ENCODE measurements around the gene BRME1.

The BRME1 gene

DNA sequence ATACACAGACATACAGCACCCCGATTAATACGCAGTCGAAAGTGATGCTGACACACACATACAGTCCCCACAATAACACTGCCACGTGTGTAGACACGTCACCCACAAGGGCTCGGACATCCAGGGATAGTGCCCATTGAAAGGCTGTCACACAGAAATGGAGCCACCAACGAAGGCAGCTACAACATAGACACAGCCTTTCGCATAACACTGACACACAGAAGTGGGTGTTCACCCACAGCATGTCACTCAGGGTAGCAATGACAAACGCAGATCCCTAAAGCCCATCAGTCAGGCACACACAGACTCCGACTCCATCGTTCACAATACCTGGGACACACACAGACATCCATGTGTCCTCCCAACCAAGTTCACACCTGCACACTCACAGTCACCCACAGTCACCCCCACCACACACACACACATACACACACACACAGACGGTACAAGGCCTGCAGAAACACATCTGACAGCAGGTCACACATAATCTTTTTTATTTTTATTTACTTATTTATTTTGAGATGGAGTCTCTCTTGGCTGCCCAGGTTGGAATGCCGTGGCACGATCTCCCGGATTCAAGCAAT lies 39.4 kb downstream of the BRME1 start:
- Histone ChIP-seq H3K4me3 (ENCODE audit: low read depth, low read length) (peak overlapping the region; percentile 74), H3K79me2 (ENCODE audit: control insufficient read depth, insufficient read depth, low read length, unreplicated experiment) (no peaks in the 10 kb centered on the region), H3K36me3 (ENCODE audit: insufficient read depth, low read length) (no peaks in the 10 kb centered on the region), H2AFZ (ENCODE audit: low read length, unreplicated experiment) (no peak overlapping the region), H3K4me1 (ENCODE audit: control insufficient read depth, insufficient read depth, low read length, unreplicated experiment) (peaks cover 2% of the 10 kb centered on the region), H3K27me3 (ENCODE audit: insufficient read depth, low read length) (peaks cover 12% of the 10 kb centered on the region; the same call in 1 of the 2 replicates), H3K27ac (ENCODE audit: low read depth, low read length) (no peak overlapping the region)

DNA sequence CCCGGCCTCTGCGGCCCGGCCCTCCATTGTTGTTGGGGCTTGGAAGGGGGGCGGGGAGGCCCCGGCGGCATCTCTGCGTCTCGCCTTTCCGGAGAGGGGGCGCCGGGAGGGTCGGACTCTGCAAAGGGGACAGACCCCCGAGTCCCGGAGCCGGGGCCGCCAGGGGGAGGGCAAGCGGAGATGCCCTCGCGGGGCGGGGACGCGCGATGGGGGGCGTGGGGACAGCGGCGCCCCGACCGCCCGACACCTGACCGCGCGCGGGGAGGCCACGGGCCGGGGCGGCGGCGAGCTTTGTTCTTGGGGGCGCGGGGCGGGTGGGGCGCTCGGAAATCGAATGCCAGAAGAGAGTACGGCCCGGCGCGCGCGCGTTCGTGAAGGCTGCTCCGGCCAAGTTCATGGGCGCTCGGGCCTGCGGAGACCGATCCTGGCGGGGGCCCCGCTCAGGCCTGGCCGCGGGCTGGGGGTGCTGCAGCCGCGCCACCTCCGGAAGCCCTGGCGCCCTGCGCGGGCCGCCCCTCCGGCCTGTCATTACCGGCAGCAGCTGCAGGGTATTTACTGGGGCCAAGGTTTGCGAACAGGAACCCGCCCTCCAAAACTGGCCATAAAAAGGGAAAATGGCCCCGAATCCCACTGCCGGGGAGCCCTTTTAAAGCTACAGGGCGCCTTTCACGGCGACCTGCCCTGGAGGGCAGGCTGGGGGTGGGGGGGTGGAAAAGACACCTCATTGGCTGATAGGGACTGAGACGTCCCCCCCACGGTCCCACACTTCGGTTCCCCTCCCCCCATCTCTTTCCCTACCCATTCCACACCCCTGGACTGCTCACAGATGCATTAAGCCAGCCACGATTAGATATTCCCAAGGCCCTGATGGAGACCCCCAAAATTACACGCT lies 40.1 kb downstream of the BRME1 start:
- peaks cover 6% of the 10 kb centered on the region for H3K4me1 ChIP-seq (ENCODE audit: control insufficient read depth, insufficient read depth, low read length, unreplicated experiment)
- no peaks in the 10 kb centered on the region for H3K79me2 ChIP-seq (ENCODE audit: control insufficient read depth, insufficient read depth, low read length, unreplicated experiment)
- H3K4me3 ChIP-seq (ENCODE audit: low read depth, low read length), result peak overlapping the region; percentile 74
- H3K27ac ChIP-seq (ENCODE audit: low read depth, low read length), result no peak overlapping the region
- peaks cover 12% of the 10 kb centered on the region; the same call in 1 of the 2 replicates for H3K27me3 ChIP-seq (ENCODE audit: insufficient read depth, low read length)
- H2AFZ ChIP-seq (ENCODE audit: low read length, unreplicated experiment), result peak overlapping the region; percentile 14
- no peaks in the 10 kb centered on the region for H3K36me3 ChIP-seq (ENCODE audit: insufficient read depth, low read length)

DNA sequence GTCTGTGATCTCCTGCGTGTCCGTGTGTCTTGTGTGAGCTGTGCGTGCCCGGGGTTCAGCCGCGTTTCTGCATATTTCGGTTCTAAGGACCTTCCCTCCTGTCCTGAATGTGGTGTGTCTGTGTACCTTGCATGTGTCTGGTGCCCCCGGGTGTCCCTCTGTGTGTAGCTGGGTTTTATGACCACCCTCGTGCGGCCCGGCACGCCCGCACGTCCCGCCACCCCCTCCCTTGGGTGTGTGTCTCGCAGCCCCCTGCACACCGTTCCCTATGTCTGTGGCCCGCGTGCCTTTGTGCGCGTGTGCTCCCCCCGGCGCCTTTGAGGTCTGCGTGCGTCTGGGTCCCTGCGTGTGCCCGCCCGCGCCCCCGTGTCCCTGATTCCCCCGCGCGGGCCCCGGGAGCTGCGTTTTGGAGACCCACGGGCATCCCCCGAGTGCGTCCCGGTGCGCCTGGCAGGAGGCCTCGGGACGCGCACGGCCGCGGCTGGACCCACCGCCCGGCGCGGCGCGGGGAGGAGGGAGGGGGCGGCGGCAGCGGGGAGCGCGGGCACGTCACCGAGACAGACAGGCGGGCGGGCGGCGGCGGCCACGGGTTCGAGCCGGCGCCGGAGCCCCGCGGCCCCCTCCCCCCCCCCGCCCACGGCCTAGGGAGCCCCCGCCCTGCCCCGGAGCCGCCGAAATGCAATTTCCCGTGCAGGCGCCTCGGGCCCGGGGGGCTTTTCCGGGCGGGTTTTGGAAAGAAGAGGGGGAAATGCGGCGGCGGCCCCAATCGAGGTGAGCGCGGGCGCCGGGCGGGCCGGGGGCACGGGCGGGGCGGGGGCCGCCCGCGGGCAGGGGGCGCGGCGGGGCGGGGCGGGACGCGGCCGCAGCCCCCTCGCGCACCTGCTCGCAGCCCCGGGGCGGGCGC lies 41.0 kb downstream of the BRME1 start:
- H3K27me3 ChIP-seq (ENCODE audit: insufficient read depth, low read length), result peaks cover 12% of the 10 kb centered on the region; the same call in 1 of the 2 replicates
- H2AFZ ChIP-seq (ENCODE audit: low read length, unreplicated experiment), result no peak overlapping the region
- H3K79me2 ChIP-seq (ENCODE audit: control insufficient read depth, insufficient read depth, low read length, unreplicated experiment), result no peaks in the 10 kb centered on the region
- H3K36me3 ChIP-seq (ENCODE audit: insufficient read depth, low read length), result no peaks in the 10 kb centered on the region
- peak overlapping the region; percentile 74; the same call in 1 of the 2 replicates for H3K4me3 ChIP-seq (ENCODE audit: low read depth, low read length)
- H3K27ac ChIP-seq (ENCODE audit: low read depth, low read length), result no peak overlapping the region
- peaks cover 6% of the 10 kb centered on the region for H3K4me1 ChIP-seq (ENCODE audit: control insufficient read depth, insufficient read depth, low read length, unreplicated experiment)

DNA sequence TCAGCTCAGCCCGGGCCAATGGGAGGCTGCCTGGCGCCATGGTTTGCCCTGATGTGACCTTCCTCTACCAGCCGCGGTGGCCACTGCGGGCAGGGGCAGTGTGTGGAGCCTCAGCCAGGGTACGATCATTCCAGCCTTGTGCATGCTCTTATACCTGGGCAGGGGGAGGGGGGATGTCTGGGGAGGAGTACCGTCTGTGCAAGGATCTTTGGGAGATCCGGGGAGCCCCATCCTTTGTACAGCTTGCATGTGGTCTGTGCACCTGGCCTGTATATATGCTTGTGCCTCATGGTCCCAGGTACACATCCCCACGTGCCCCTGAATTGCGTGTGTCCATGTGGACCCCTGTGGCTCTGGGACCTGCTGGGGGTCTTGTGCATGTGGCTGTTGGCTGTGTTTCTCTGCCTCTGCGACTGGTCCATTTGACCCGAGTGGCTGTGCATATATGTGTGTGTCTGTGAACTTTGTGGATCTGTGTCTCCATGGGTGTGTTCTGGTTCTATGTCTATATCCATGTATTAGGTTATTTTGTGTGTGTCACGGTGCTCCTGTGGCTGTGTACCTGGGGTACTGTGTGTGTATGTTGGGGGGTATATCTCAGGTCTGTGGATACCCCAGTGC lies 41.8 kb downstream of the BRME1 start:
- Histone ChIP-seq H3K27ac (ENCODE audit: low read depth, low read length) (no peak overlapping the region), H3K79me2 (ENCODE audit: control insufficient read depth, insufficient read depth, low read length, unreplicated experiment) (no peaks in the 10 kb centered on the region), H3K4me3 (ENCODE audit: low read depth, low read length) (no peak overlapping the region), H3K27me3 (ENCODE audit: insufficient read depth, low read length) (peaks cover 12% of the 10 kb centered on the region; the same call in 1 of the 2 replicates), H3K36me3 (ENCODE audit: insufficient read depth, low read length) (no peaks in the 10 kb centered on the region), H3K4me1 (ENCODE audit: control insufficient read depth, insufficient read depth, low read length, unreplicated experiment) (peaks cover 6% of the 10 kb centered on the region), H2AFZ (ENCODE audit: low read length, unreplicated experiment) (no peak overlapping the region)

DNA sequence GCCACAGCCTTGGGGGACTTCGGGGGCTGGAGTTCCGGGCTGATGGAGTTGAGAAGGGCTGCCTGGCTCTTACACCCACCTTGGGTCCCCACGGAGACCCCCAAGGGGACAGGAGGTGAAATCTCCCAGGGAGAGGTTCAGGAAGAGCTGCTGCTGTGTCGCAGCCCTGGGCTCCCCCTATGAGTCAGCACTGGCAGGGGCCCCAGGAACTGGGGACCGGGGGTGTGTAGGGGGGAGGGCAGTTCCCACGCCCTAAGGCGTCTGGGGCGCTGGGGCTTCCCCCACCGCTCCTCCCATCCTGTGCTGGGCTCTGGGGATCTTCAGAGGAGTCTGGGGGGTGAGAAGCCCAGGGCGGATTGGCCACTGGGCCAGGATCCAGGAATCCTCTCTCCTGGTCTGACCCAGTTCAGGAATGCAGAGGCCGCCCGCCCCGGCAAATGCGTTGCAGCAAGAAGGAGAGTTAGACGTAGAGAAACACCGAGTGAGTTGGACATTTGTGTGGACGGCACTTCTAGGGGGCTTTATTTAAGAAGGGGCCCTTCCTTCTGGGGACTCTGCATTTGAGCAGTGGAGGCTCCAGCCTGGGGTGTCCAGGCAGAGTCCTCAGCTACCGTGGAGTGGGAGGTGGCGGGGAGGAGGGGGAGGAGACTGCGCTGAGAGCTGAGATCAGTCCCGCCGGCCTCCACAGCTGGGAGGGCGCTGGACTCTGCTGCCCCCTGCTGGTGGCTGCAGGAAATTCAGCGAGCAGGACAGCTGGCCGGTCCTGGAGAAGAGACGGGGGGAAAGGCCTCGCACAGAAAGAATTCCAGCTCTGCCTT lies 44.0 kb downstream of the BRME1 start:
- peak overlapping the region; percentile 82 for H3K4me3 ChIP-seq (ENCODE audit: low read depth, low read length)
- no peaks in the 10 kb centered on the region for H3K36me3 ChIP-seq (ENCODE audit: insufficient read depth, low read length)
- H3K27me3 ChIP-seq (ENCODE audit: insufficient read depth, low read length), result peaks cover 12% of the 10 kb centered on the region; the same call in 1 of the 2 replicates
- peak overlapping the region; percentile 97 for H3K27ac ChIP-seq (ENCODE audit: low read depth, low read length)
- H3K79me2 ChIP-seq (ENCODE audit: control insufficient read depth, insufficient read depth, low read length, unreplicated experiment), result no peaks in the 10 kb centered on the region
- H3K4me1 ChIP-seq (ENCODE audit: control insufficient read depth, insufficient read depth, low read length, unreplicated experiment), result peaks cover 6% of the 10 kb centered on the region
- H2AFZ ChIP-seq (ENCODE audit: low read length, unreplicated experiment), result peak overlapping the region; percentile 85

DNA sequence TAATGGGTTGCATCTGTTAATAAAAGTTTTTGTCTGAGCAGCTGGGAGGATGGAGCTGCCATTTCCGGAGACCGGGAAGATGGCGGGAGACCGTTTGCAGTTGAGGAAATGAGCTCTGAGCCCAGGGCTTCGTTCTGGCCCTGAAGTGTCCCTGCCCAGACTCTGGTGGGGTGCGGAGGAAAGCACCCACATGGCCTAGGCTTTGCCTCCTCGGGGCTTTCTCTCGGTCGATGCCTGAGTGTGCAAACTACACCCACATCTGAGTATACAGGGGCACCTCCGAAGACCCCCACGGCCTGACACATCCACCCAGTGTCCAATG lies 44.6 kb downstream of the BRME1 start:
- H3K27ac ChIP-seq (ENCODE audit: low read depth, low read length), result peak overlapping the region; percentile 97
- no peaks in the 10 kb centered on the region for H3K36me3 ChIP-seq (ENCODE audit: insufficient read depth, low read length)
- H3K27me3 ChIP-seq (ENCODE audit: insufficient read depth, low read length), result peaks cover 9% of the 10 kb centered on the region; the same call in 1 of the 2 replicates
- peak overlapping the region; percentile 82 for H3K4me3 ChIP-seq (ENCODE audit: low read depth, low read length)
- peaks cover 6% of the 10 kb centered on the region for H3K4me1 ChIP-seq (ENCODE audit: control insufficient read depth, insufficient read depth, low read length, unreplicated experiment)
- no peak overlapping the region for H2AFZ ChIP-seq (ENCODE audit: low read length, unreplicated experiment)
- H3K79me2 ChIP-seq (ENCODE audit: control insufficient read depth, insufficient read depth, low read length, unreplicated experiment), result no peaks in the 10 kb centered on the region

DNA sequence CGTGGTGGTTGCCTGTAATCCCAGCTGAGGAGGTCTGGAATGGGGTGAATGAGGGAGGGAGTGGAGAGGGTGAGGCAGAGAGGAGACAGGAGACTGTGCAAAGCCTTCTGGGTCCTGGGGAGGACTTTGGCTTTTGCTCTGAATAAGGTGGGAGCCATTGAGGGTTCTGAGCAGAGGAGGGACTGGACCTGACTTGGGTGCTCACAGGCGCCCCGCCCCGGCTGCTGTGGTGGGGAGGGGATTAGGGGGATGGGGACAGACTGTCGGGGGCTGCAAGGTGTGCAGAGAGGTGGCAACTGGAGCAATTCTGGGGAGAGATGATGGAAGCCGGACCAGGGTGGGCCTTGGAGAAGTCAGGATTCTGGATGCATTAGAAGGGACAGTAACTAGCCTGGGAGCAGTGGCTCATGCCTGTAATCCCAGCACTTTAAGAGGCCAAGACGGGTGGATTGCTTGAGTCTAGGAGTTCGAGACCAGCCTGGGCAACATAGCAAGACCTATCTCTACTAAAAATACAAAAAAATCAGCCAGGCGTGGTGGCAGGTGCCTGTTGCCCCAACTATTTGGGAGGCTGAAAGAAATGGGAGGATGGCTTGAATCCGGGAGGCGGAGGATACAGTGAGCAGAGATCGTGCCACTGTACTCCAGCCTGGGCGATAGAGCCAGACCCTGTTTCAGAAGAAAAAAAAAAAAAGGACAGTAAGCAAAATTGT lies 45.1 kb downstream of the BRME1 start:
- Histone ChIP-seq H3K36me3 (ENCODE audit: insufficient read depth, low read length) (no peaks in the 10 kb centered on the region), H3K4me3 (ENCODE audit: low read depth, low read length) (no peak overlapping the region), H3K79me2 (ENCODE audit: control insufficient read depth, insufficient read depth, low read length, unreplicated experiment) (no peaks in the 10 kb centered on the region), H2AFZ (ENCODE audit: low read length, unreplicated experiment) (no peak overlapping the region), H3K27ac (ENCODE audit: low read depth, low read length) (peak overlapping the region; percentile 97; the same call in 1 of the 2 replicates), H3K4me1 (ENCODE audit: control insufficient read depth, insufficient read depth, low read length, unreplicated experiment) (peaks cover 6% of the 10 kb centered on the region), H3K27me3 (ENCODE audit: insufficient read depth, low read length) (0 out of 2 replicates have a peak, but pooled peaks cover 4% of the 10 kb centered on the region)

DNA sequence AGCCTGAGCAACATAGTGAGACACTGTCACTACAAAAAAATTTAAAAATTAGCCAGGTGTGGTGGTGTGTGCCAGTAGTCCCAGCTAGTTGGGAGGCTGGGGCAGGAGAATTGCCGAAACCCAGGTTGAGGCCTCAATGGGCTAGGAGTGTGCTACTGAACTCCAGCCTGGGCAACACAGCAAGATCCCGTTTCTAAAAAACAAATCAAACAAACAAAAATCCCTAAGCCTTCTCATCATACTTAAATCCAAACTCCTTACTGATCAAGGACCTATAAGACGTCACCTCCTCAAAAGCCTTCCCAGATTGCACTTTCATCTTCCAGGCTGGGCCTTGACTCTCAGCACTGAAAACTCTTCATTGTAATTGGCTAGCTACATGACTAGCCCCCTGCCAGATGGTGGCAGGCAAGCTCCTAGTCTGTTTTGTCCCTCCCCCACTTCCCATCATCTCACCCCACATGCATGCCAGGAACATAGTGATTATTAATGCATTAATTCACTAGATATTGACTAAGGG lies 46.5 kb downstream of the BRME1 start:
- H3K27ac ChIP-seq (ENCODE audit: low read depth, low read length), result no peak overlapping the region
- no peaks in the 10 kb centered on the region for H3K36me3 ChIP-seq (ENCODE audit: insufficient read depth, low read length)
- H3K4me1 ChIP-seq (ENCODE audit: control insufficient read depth, insufficient read depth, low read length, unreplicated experiment), result peaks cover 6% of the 10 kb centered on the region
- H3K27me3 ChIP-seq (ENCODE audit: insufficient read depth, low read length), result no peaks in the 10 kb centered on the region
- no peaks in the 10 kb centered on the region for H3K79me2 ChIP-seq (ENCODE audit: control insufficient read depth, insufficient read depth, low read length, unreplicated experiment)
- no peak overlapping the region for H2AFZ ChIP-seq (ENCODE audit: low read length, unreplicated experiment)
- no peak overlapping the region for H3K4me3 ChIP-seq (ENCODE audit: low read depth, low read length)

DNA sequence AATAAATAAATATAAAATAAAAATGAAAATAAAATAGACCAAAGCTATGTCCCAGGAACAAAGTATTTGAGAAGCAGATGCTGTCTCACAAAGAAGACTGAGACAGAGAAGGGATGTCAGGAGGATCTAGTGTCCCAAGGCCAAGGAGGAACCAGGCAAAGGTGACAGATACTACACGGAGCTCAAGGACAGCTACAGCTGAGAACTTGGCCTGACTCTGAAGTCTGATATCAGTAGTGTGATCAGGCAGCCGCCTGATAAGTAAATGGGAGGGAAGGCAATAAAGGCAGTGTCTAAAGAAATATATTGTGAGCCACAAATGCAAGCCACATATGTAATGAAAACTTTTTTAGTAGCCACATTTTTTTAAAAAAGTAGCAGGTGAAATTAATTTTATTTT lies 49.4 kb downstream of the BRME1 start:
- H3K4me3 ChIP-seq (ENCODE audit: low read depth, low read length), result no peak overlapping the region
- no peak overlapping the region for H3K27ac ChIP-seq (ENCODE audit: low read depth, low read length)
- H3K27me3 ChIP-seq (ENCODE audit: insufficient read depth, low read length), result no peaks in the 10 kb centered on the region
- H2AFZ ChIP-seq (ENCODE audit: low read length, unreplicated experiment), result no peak overlapping the region
- no peaks in the 10 kb centered on the region for H3K79me2 ChIP-seq (ENCODE audit: control insufficient read depth, insufficient read depth, low read length, unreplicated experiment)
- no peaks in the 10 kb centered on the region for H3K36me3 ChIP-seq (ENCODE audit: insufficient read depth, low read length)
- peaks cover 16% of the 10 kb centered on the region for H3K4me1 ChIP-seq (ENCODE audit: control insufficient read depth, insufficient read depth, low read length, unreplicated experiment)
